Tibial nerve (tissue), 4 donors: Measurements from ENCODE around the gene ABO. TPM values are rescaled to one million over a fixed set of nuclear protein-coding genes. Genes with fewer than 3 reads are reported as not detected.
"Not testable (repeated sequence)": the region's sequence is repeated elsewhere in the genome, so short reads cannot be mapped to it uniquely, and the experiment has no call there.

Experiments used
- DNase-seq, 2 donors: peaks; one replicate each; pipeline ENCODE4 v3.0.0-alpha.2; 2019; ENCODE audit warnings: low spot score in 2 of 2
- H3K27ac ChIP-seq, 4 donors: fragments of 200-600 bp; sonication (generic) in 3 of 4; one replicate each; pipeline ENCODE4 v1.5.1; 2017 to 2019; ENCODE audit warnings: mild to moderate bottlenecking in 1 of 4
- H3K27me3 ChIP-seq, 2 donors: fragments of 200-600 bp; sonication (generic) in 1 of 2; one replicate each; pipeline versions ENCODE4 v1.5.1 to v1.6.0; 2017 to 2019
- H3K36me3 ChIP-seq, 3 donors: fragments of 200-600 bp; sonication (generic); one replicate each; pipeline ENCODE4 v1.5.1; 2018 to 2019
- H3K4me1 ChIP-seq, 4 donors: fragments of 200-600 bp; sonication (generic) in 3 of 4; one replicate each; pipeline ENCODE4 v1.5.1; 2017 to 2019
- H3K4me3 ChIP-seq, 4 donors: fragments of 200-600 bp; sonication (generic) in 3 of 4; one replicate each; pipeline ENCODE4 v1.5.1; 2017 to 2019; ENCODE audit warnings: mild to moderate bottlenecking in 1 of 4, moderate library complexity in 1 of 4
- H3K9me3 ChIP-seq, 4 donors: fragments of 200-600 bp; sonication (generic) in 3 of 4; one replicate each; pipeline ENCODE4 v1.5.1; 2017 to 2019
- EP300 ChIP-seq, 2 donors: sonication (generic); formaldehyde crosslinking; IDR thresholded peaks; one replicate each; pipeline ENCODE4 v1.6.1; 2017; ENCODE audit warnings: antibody characterized with exemption in 2 of 2, mild to moderate bottlenecking in 1 of 2
- POLR2A ChIP-seq, 2 donors: fragments of 450-650 bp; IDR thresholded peaks; one replicate each; pipeline ENCODE4 v1.6.1; 2017; ENCODE audit warnings: antibody characterized with exemption in 2 of 2, mild to moderate bottlenecking in 2 of 2, moderate library complexity in 2 of 2
- WGBS, 2 donors: methylation state at CpG; one replicate each; pipeline ENCODE4 v1.1.5; 2018; 5-methylcytosine and 5-hydroxymethylcytosine counted together
- total RNA-seq, 4 donors: library from RNA; depleted of rRNA; stranded (reverse); fragments of >200 nt; gene quantifications; one replicate each; pipeline ENCODE4 v1.1.0, GENCODE V29; 2016
- TF ChIP-seq, protein P1 (sequence below), 5 experiments: fragments of 200-600 bp in 3 of 5; fragments of 450-650 bp in 2 of 5; sonication (generic) in 3 of 5; IDR thresholded peaks; one replicate each; pipeline ENCODE4 v1.5.1; 2016 to 2019; ENCODE audit warnings: antibody characterized with exemption in 5 of 5, mild to moderate bottlenecking in 3 of 5, moderate library complexity in 2 of 5

ABO gene
- total RNA-seq, 4 donors from 2014 or later, result 4.8 to 25.5 (median 8.9) TPM

GRCh38 chr9:133284362-133284761, 9.4 kb upstream of the ABO start:
- 95 to 96% methylated on average over 8 of the region's 8 CpGs for WGBS, 2 donors
- no peaks in the 10 kb centered on the region for H3K9me3 ChIP-seq
- H3K27me3 ChIP-seq, result no peaks in the 10 kb centered on the region
- no peak for DNase-seq
- TF ChIP-seq, protein P1, sequence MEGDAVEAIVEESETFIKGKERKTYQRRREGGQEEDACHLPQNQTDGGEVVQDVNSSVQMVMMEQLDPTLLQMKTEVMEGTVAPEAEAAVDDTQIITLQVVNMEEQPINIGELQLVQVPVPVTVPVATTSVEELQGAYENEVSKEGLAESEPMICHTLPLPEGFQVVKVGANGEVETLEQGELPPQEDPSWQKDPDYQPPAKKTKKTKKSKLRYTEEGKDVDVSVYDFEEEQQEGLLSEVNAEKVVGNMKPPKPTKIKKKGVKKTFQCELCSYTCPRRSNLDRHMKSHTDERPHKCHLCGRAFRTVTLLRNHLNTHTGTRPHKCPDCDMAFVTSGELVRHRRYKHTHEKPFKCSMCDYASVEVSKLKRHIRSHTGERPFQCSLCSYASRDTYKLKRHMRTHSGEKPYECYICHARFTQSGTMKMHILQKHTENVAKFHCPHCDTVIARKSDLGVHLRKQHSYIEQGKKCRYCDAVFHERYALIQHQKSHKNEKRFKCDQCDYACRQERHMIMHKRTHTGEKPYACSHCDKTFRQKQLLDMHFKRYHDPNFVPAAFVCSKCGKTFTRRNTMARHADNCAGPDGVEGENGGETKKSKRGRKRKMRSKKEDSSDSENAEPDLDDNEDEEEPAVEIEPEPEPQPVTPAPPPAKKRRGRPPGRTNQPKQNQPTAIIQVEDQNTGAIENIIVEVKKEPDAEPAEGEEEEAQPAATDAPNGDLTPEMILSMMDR (IDR thresholded peaks at IDR 0.05), result no peak
- TF ChIP-seq POLR2A (IDR thresholded peaks at IDR 0.05), result no peak
- TF ChIP-seq EP300 (IDR thresholded peaks at IDR 0.05), result no peak
- no peak overlapping the region for H3K4me3 ChIP-seq
- no peak overlapping the region for H3K27ac ChIP-seq
- H3K4me1 ChIP-seq, result no peaks in the 10 kb centered on the region
- H3K36me3 ChIP-seq, result no peaks in the 10 kb centered on the region

GRCh38 chr9:133283255-133284032, 8.4 kb upstream of the ABO start:
- not testable (repeated sequence) for H3K27me3 ChIP-seq, H3K36me3 ChIP-seq
- WGBS, 2 donors, result 80% methylated on average over 16 of the region's 16 CpGs

GRCh38 chr9:133282464-133283238, 7.7 kb upstream of the ABO start:
- Histone ChIP-seq H3K4me1 (no peaks in the 10 kb centered on the region), H3K27me3 (peaks cover 0 to 5% of the 10 kb centered on the region in 2 donors), H3K36me3 (no peaks in the 10 kb centered on the region), H3K27ac (no peak overlapping the region), H3K9me3 (peaks cover 0 to 7% (median 0%) of the 10 kb centered on the region in 4 donors), H3K4me3 (no peak overlapping the region)
- TF ChIP-seq, protein P1 (IDR thresholded peaks at IDR 0.05), result no peak
- TF ChIP-seq EP300 (IDR thresholded peaks at IDR 0.05) (no peak), POLR2A (IDR thresholded peaks at IDR 0.05) (no peak)
- DNase-seq, result no peak
- WGBS, 2 donors, result 60 to 65% methylated on average over 7 of the region's 7 CpGs

More at GRCh38 chr9:133283255-133284032, 8.4 kb upstream of the ABO start:
- H3K4me1 ChIP-seq, H3K9me3 ChIP-seq, H3K27ac ChIP-seq, H3K4me3 ChIP-seq, DNase-seq: not testable (repeated sequence)

DNA sequence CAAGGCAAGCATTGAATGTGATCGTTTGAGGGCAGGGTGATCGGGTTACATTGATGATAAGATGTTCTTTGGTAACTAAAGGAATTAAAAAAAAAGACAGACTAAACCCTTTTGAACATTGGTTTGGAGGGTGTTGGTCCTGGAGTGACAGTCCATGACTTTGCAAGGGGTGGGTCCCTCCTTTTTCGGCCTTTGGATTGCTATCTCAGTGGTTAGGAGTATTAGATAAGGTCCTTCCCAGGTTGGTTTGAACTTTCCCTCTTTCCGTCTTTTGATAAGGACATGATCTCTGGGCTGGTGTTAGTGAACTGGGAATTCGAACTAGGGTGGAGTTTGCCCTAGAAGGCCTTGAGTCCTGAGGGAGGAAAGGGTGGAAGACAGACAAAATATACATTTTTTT, 5.4 kb upstream of the ABO start:
- Histone ChIP-seq H3K4me1 (peaks cover 0 to 6% (median 0%) of the 10 kb centered on the region in 4 donors), H3K27me3 (peaks cover 0 to 27% of the 10 kb centered on the region in 2 donors), H3K4me3 (no peak overlapping the region), H3K9me3 (peaks cover 0 to 7% (median 0%) of the 10 kb centered on the region in 4 donors), H3K27ac (peak overlapping the region in 1 of 4 donors; percentile 34), H3K36me3 (no peaks in the 10 kb centered on the region)
- WGBS, 2 donors, result 74% methylated on average over 5 of the region's 5 CpGs
- TF ChIP-seq POLR2A (IDR thresholded peaks at IDR 0.05), result no peak
- TF ChIP-seq, protein P1 (IDR thresholded peaks at IDR 0.05), result no peak
- no peak for TF ChIP-seq EP300 (IDR thresholded peaks at IDR 0.05)
- DNase-seq, result no peak

DNA sequence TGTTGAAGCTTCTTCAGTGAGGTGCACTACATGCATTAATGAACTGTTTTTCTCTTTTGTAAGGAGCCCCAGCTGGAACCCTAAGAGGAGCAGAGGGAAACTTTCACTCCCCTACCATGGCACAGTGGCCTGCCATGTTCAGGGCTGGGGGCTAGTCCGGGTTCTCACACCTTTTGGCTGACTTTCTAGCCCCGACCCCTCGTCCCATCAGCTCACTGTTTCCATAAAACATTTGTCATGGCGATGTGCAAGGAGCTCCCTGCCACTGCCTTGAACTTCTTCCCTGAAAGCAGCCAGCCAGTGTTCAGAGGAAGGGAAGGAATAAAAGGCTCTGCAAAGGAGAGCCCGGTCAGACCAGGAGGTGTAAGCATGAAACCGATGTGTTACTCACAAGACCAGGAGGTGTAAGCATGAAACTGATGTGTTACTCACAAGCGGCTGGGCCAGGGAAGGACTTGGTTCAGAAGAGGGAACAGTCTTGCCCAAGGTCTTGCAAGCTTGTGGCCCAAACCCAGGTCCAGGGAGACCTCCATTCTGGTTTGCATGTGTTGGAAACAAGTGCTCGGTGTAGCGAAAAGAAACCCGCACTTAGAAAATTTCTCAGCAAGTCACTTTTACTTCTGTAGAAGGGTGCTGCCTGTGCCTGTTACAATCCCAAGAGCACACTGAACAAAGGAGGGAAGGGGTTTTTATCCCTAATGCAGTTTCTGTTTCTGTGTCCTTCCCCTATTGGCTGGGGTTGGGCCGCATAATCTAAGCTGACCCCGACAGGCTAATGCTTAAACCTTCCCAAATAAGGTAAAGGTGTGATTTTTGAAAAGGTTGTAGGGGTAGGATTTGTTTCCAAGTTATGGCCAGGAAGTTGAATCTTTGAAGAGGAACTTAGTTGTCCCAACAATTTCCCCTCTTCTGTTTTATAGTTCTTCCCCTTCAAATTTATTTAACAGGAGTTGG, 3.4 kb upstream of the ABO start:
- 81 to 86% methylated on average over 12 of the region's 12 CpGs for WGBS, 2 donors
- no peak for DNase-seq
- Histone ChIP-seq H3K9me3 (peaks cover 0 to 7% (median 0%) of the 10 kb centered on the region in 4 donors), H3K27me3 (peaks cover 0 to 30% of the 10 kb centered on the region in 2 donors), H3K4me1 (peaks cover 0 to 9% (median 0%) of the 10 kb centered on the region in 4 donors), H3K27ac (no peak overlapping the region), H3K4me3 (no peak overlapping the region), H3K36me3 (no peaks in the 10 kb centered on the region)
- TF ChIP-seq POLR2A (IDR thresholded peaks at IDR 0.05) (no peak), EP300 (IDR thresholded peaks at IDR 0.05) (no peak)
- TF ChIP-seq, protein P1 (IDR thresholded peaks at IDR 0.05), result no peak
